HG02981 (cell line): Measurements from ENCODE around the gene DNASE1L3.
"Not testable (repeated sequence)": the region's sequence is repeated elsewhere in the genome, so short reads cannot be mapped to it uniquely, and the experiment has no call there.

Experiments
- ATAC-seq: cut with Tn5 transposase; IDR thresholded peaks from one replicate; pipeline ENCODE4 v1.9.1; 2021; ENCODE audit warnings: mild to moderate bottlenecking, moderate library complexity; ENCODE audit not compliant: unreplicated experiment

The DNASE1L3 gene

DNA sequence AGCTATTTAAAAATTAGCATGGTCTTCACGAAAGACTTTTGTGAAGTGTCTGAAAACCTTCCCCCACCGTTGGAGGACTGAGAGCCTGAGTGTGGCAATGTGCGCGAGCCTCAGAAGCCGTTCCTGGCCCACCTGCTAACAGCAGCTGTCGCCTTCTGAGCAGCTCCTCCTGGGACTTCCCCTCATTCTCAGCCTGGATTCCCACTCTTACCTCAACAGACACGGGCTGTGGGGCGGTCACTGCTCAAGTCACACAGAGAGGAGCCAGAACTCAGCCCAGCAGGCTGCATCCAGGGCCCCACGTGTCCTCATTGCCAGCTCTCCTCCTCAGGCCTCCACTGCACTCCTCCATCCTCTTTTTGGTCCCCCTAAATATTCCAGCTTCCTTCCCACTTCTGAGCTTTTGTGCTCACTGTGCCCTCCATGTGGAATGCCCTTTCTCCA lies 7.8 kb downstream of the DNASE1L3 start:
- ATAC-seq, result no peak

DNA sequence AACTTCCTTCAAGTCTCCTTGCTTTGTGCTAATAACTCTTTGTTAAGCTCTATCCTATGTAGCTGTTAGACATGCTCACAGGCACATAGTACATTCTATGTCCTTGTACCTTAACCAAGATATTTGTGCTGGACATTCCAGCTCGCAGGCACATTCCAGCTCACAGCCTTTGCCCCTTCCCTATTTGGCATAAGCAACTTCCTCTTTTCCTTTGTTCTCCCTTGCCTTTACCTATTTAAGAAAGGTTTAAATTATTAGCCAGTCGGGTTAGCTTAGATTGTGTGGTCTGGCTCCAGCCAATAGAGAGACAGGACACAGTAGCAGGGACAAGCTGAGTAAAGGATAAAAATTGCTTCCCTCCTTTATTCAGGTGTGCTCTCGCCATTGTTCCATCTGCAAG lies 9.3 kb downstream of the DNASE1L3 start:
- ATAC-seq, result not testable (repeated sequence)

DNA sequence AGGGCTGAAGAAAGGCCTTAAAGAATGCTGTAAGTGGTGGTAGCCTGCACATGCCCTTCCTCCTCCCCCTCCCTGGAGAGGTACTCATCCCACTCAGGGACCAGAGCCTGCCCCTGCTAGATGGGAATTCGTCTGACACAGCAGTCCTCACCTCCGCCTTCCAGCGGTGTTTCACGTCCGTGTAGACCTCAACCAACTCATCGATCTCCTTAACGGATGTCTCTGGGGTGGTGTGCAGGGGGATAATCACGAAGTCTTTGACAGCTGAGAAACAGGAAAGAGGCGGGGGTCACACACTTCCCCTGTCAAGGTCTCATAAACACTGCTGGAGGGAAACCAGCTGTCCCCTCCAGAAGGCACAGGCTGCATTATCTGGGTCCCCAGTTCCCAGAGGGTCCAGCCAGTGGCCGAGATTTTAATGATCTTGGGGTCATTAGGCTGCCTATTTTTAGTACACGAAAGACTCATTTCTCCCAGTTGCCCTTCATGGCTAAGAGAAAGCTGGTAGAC lies 9.9 kb downstream of the DNASE1L3 start:
- no peak for ATAC-seq

DNA sequence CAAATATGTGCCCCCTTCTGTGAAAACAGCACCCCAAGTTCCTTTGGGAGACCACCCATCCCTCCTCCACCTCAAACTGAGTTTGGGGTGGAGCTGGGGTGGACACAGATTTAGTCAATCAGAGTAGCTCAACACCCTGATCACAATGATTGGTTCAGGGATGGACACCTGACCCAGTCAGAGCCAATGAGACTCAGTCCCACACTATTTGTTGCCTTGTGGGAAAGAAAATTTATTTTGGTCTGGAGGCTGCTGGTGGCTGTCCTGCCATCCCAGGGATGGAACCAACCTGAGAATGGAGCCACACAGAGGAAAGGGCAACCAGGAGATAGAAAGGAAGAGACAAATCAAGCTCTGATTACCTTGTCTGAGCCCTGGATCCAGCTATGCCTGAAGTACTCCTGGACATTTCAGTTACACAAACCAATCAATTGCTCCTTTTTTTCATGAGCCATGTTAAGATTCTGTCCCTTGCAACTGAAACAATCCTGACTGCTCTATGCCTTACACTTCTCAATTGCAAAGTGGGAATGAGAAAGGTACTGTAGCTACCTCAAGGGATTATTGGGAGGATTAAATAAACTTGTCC lies 10.6 kb downstream of the DNASE1L3 start:
- ATAC-seq, result no peak

DNA sequence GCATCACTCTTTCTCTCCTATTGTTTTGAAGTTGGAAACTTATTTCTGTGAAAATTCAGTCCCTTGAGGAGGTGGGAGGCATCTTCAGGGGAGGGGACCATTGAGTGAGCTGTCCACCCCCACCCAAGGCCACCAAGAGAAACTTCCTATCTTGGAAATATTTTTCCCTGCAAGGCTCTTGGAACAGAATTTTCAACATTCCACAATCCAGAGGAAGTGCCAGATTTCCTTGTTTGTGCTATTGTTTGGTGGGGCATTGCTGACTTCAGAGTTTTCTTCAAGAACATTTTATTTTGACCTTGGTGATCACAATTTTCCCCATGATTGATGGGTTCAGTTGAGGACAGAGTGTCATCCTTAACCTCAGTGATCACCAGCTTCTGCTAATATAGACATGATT lies 12.0 kb downstream of the DNASE1L3 start:
- ATAC-seq, result no peak

DNA sequence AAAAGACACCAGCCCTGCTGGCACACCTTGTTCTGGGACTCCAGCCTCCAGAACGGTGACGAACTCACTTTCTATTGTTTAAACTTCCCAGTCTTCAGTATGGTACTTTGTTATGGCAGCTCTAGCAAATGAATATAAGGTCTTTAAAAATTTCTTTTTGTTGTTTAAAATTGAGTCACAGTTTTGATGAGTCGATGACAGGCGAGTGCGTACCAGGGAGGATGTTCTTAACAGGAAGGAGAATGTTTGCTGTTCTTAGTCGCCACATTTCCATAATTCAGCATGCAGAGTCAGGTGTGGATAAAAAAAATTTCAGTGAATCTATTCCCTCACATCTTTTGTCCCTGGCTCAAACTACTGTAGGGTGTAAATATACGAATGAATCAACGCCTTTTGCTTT lies 12.4 kb downstream of the DNASE1L3 start:
- ATAC-seq, result no peak

DNA sequence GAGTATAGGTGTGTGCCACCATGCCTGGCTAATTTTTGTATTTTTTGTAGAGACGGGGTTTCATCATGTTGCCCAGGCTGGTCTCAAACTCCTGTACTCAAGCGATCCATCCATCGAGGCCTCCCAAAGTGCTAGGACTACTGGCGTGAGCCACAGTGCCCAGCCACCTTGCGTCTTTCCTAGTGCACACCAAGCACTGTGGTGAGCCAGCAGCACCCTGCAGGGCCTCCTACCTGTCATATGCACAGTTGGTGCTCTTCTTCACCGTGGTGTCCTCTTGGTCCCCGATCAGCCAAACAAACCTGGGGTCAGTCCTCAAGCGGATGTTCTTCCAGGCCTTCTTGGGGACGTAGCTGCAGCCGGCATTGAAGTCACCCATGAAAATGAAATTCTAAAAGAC lies 13.2 kb downstream of the DNASE1L3 start:
- ATAC-seq, result no peak

DNA sequence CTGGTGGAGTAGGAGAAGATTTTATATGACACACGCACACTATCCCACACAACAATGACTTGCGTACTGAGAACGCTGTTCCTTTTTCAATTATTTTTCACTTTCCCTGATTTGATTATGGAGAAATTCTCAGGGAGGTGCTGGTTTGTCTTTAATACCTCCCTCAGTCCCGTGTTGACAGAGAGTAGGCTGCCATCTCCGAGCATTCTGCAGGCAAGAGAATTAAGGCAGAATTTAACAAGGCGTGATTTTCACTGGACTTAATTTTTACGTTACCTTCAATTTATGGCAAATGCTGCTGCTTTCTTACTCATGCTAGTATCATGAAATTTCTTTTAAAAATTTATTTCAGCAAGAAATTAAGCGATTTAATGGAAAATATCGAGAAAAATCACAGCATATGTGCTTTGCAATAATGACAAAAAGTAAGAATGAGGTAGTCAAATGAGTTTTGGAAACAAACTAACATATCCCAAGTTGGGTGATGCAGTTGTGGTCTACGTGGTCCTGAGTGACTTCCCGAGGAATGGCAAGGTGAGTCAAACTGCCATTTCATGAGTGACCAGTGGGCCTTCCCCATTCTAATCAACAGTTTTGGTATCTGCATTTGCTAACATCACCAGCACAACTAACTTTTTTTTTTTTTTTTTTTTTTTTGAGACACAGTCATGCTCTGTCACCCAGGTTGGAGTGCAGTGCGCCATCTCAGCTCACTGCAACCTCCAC lies 16.9 kb downstream of the DNASE1L3 start:
- no peak for ATAC-seq

DNA sequence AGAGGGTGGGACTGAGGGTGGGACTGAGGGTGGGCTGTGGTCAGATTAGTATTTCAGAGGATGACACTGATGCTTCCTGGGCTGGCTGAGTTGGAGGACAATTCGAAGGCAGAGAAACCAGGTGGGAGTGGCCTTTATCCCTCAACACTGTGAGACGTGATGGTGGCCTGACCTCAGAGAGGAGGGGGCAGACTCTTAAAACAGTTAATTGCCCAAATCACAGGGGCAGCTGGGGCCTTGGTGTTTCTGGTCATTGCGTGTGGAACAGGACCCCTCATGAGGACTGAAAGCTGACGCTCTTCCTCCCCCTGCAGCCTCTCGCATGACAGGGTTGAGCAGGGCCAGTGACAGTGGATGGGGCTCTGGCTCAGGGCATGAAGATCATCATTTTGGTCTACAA lies 18.7 kb downstream of the DNASE1L3 start:
- no peak for ATAC-seq

DNA sequence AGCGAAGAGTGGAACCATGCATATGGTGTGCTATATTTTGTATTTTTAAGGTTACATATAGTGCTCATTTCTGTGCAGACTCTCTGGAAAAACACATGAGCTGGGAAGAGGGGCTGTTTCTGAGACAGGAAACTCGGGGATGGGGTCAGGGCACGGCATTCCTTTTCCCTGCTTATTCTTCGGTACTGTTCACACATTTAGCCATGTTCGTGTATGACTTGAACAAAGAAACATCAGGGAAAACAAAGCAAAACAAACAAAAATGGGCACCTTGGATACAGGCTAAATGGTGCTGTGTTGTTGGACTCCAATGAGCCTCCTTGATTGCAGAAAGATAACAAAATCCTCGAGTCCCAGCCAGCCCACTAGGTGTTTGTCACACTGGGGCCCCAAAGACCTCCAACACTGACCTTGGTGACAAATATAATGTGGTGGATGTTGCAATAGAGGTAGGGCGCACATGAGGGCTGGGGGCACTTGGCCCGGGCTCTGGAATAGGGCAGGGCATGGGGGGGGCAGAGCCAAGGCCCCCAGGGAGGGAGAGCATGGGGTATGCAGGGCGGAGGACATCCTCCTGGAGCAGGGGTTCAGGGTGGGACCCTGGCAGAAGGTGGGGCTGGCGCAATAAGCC lies 19.3 kb downstream of the DNASE1L3 start:
- no peak for ATAC-seq

DNA sequence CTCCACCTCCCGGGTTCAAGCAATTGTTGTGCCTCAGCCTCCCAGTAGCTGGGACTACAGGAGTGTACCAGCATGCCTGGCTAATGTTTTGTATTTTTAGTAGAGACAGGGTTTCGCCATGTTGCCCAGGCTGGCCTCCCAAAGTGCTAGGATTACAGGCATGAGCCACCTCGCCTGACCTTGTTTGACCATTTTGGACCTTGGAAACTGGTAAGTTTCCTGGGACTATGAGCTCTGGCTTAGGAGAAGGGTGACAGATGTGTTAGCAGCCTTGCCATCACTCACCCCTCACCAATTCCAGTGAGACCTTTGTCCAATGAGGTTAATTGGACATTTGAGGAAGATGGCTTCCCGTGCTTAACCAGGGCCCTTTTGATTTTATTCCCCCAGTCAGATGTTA lies 19.9 kb downstream of the DNASE1L3 start:
- no peak for ATAC-seq

DNA sequence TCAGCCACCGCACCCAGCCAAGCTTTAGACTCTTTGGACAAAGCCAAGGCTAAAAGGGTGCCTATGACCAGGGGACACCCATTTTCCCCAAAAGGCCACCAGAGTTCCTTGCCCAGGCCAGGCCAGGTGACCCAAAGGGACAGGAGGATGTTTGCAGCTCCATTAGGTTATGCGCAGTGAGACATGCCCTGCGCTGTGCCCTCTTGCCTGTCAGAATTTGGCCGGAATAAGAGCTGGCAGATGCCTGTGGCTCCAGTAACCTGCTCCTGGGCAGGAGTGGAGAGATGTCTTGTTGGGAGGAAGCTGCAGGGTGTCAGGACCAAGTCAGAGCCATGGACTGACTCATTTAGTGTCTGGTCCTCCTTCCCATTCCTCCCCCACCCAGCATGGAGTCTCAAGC lies 20.5 kb downstream of the DNASE1L3 start:
- no peak for ATAC-seq

DNA sequence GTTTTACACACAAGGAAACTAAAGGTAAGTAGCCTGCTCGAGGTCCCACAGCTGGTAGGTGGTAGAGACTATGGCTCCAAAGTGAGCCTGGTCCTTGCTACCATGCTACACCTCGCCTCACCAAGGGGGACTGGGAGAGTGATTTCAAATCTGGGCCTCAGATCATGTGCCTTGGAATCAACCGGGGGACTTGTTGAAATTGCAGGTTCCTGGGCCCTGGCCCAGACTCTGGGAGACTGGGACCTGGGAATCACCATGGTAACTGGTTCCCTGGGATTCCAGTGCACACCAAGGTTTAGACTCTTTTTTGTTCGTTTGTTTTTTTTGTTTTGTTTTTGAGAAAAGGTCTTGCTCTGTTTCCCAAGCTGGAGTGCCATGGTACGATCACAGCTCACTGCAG lies 21.1 kb downstream of the DNASE1L3 start:
- ATAC-seq, result no peak

DNA sequence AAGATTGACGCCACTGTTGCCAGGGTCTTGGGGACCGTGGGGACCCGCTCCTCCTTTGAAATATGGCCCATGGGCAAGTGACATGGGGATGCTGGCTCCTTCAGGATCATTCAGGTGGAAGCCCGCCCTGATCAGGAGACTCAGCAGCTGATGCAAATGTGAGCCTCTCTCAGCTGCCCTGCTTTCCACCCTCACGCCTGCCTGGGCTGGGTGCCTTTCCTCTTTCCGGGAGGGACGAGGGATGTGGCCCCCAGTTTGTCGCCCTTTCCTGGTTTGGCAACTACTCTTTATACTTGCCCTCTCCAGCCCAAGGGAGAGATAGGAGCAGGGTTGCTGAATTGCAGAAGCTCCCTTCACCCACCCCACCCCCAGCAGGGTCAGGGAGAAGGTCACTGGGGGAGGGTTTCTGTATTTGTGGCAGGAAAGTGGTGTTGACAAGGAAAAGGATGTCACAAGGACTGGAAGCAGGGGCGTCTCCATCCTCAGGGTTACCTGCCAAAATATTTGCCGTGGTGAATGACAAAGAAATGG lies 21.8 kb downstream of the DNASE1L3 start:
- ATAC-seq, result no peak

DNA sequence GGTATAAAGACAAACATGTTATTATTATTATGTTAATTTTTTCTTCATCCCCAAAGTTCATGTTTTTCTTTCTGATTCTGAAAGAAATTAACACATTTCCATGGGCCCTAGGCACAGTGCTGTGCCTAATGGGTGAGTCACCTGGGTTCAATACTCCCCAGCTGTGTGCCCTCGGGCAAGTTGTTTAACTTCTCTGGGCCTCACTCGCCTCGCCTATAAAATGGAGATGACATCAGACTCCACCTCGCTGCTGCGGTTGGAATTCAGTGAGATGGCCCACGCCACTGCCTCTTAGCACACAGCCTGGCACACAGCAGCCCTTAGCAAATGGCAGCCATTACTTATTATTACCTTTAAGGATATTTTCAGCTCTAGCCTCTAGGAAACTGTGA lies 22.6 kb downstream of the DNASE1L3 start:
- no peak for ATAC-seq

DNA sequence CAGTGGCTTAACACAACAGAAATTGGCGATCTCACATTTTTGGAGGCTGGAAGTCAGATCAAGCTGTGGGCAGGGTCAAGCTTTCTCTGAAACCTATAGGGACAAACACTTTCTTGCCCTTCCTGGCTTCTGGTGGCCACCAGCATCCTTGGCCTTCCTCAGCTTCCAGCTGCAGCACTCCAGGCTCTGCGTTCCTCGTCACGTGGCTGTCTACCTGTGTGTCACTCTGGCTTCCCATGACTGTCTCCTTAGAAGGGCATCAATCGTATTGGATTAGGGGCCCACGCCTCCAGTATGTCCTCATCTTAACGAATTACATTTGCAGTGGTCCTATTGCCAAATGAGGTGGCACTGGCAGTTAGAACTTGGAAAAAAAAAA lies 25.8 kb downstream of the DNASE1L3 start:
- ATAC-seq, result no peak

DNA sequence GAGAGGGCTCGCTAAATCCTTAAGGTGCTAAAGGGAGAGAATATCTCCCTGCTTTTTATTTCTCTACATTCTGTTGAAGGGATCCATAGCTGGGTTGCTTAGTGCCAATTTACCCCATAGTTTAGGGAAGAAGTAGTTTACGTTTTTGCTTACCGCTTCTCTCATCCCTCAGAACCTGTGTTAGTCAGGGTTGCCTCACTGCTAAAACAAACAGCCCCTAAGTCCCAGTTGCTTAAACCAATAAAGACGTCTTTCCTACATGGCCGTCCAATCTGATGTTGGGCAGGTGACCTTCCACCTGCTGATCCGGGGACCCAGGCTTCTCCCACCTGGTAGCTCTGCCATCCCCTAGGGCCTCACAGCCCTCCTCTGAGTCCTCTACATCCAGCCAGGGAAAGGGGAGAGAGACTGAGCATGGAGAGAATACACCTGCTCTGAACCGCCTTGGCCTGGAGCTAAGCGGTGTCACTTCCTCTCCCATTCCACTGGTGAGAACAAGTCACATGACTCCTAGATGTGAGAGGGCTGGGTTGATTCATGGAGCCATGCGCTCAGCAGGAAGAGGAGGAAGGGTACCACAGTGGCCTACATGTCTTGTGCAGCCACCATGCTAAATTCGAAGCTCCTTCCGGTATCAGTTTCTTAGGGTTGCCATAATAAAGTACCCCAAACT lies 26.3 kb downstream of the DNASE1L3 start:
- ATAC-seq, result no peak

DNA sequence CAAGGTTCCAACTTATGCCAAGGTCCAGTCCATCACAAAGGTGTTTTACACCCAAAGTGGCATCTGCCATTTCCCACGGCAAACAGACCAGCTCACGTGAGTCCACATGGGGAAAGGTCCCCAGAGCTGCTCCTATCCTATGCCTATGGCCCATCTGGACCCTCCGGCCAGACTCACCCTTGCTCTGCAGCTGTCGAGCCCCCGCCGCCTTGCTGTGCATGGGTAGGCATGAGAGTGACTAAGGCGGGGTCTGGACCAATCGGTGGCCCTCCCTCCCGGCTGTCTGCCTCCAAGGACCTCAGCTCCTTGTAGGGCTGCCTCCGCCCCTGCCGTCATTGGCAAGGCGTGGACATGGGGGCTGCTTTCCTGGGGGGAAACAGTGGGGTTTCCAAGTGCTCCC lies 26.9 kb downstream of the DNASE1L3 start:
- no peak for ATAC-seq

DNA sequence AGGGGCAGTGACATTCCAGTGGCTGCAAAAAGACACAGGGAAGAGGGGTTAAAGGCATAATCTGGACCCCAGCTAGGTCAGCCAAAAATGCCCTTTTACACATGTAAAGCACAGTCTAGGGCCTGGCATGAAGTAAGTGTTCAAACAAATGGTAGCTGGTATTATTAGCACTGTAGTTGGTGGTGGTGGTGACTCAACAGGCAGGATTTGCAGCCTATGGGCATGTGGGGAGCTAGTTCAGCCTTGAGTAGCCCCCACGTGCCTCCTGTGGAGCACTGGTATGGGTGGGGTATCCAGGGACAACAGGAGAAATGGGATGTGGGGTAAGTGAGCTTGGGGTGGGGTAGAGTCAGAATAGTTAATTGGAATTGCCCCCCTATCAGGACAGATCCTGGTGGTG lies 27.6 kb downstream of the DNASE1L3 start:
- no peak for ATAC-seq

DNA sequence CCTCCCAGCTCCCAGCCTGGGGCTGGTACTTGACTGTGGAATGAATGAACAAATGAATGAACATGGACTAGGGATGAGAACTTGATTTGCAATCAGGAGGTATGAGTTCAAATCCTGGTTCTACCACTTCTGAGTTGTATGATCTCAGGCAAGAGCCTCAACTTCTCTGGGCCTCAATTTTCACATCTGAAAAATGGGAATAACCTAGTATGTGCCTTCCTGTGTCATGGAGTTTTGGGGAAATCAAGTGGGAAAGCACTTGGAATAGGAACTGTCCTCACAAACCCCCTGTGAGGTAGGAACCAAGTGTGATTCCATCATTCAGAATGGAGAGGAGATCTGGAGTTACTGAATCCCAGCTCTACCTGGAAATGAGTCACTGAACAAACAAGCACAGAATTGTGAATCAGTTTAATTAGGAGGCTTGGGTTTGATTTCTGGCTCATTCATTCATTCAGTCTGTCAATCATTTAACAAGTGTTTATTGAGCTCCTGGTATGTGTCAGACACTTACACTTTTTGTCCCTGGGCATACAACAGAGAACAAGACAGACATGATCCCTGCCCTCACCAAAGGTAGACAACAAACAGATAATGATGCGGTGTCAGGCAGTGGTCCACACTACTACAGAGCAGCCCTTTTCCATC lies 29.7 kb downstream of the DNASE1L3 start:
- ATAC-seq, result no peak
